ENCODE data around the gene COPRS. TPM values are rescaled to one million over a fixed set of nuclear protein-coding genes. Genes with fewer than 3 reads are reported as not detected.

COPRS gene
- total and polyA plus RNA-seq, 2 of the 4 experiments (the other 2 are of a cell fraction): 95.3 to 123 TPM

DNA sequence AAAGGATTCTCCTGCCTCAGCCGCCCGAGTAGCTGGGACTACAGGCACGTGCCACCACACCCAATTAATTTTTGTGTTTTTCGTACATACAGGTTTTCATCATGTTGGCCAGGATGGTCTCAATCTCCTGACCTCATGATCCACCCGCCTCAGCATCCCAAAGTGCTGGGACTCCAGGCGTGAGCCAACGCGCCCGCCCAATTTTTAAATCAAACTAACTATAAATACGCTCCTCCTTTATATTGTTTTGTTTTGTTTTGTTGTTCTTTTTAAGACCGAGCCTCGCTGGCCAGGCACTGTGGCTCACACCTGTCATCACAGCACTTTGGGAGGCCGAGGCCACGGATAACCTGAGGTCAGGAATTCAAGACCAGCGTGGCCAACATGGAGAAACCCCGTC is 44.4 kb upstream of the COPRS start:
- CTCF ChIA-PET: interaction anchor here (2.7 kb wide), 1 partner anchor 9 kb away, joined by 9 read pairs; no protein-coding TSS in a partner anchor

More for the DNA sequence above, 44.4 kb upstream of the COPRS start:
- Histone ChIP-seq H3K27ac (ENCODE audit: insufficient read depth, low read length) (no peak overlapping the region), H3K56ac (ENCODE audit: extremely low read depth, insufficient read depth, low read length) (no peak overlapping the region), H3K4me1 (ENCODE audit: control insufficient read depth, insufficient read depth, low read length) (peaks cover 2% of the 10 kb centered on the region; the same call in 1 of the 2 replicates), H2BK5ac (ENCODE audit: low read depth, low read length, poor library complexity, severe bottlenecking) (no peak overlapping the region), H3K4me3 (ENCODE audit: insufficient read depth, low read depth, low read length) (no peak overlapping the region), H3K9ac (ENCODE audit: low read depth, low read length) (no peak overlapping the region), H4K8ac (ENCODE audit: low read depth in 2 of 2, low read length in 2 of 2) (no peak overlapping the region), H4K5ac (ENCODE audit: low read depth, low read length) (no peak overlapping the region), H3K18ac (ENCODE audit: low read depth, low read length) (no peak overlapping the region), H3K9me3 (ENCODE audit: control insufficient read depth, insufficient read depth, low read length) (no peaks in the 10 kb centered on the region), H3K79me1 (ENCODE audit: low read depth in 1 of 2, low read length in 2 of 2) (peaks cover 3 to 18% of the 10 kb centered on the region in 2 experiments; a peak in 3 of 4 replicates), H3K27me3 (ENCODE audit: control insufficient read depth, insufficient read depth, low read length) (no peaks in the 10 kb centered on the region; the same call in 1 of the 2 replicates), H2BK15ac (ENCODE audit: low read depth, low read length) (no peak overlapping the region), H2BK120ac (ENCODE audit: low read depth, low read length) (no peak overlapping the region), H2AK5ac (ENCODE audit: low read depth, low read length) (no peak overlapping the region), H2AFZ (replicated peaks; ENCODE audit: low read length, poor library complexity) (no peak overlapping the region), H2AK9ac (replicated peaks; ENCODE audit: low read depth, low read length, poor library complexity) (no peak overlapping the region), H4K20me1 (ENCODE audit: insufficient read depth, low read length) (peaks cover 12% of the 10 kb centered on the region; the same call in 1 of the 2 replicates), H3K9me1 (ENCODE audit: insufficient read depth, low read length) (no peaks in the 10 kb centered on the region), H4K91ac (ENCODE audit: insufficient read depth, low read depth, low read length) (no peak overlapping the region), H3K4ac (ENCODE audit: low read depth, low read length) (no peak overlapping the region), H3K36me3 (ENCODE audit: control insufficient read depth, insufficient read depth, low read length) (peaks cover 8% of the 10 kb centered on the region), H3K14ac (replicated peaks; ENCODE audit: low read depth, low read length) (no peak overlapping the region), H3K4me2 (ENCODE audit: low read depth, low read length) (no peak overlapping the region), H3K23ac (ENCODE audit: low read depth, low read length) (no peak overlapping the region), H2BK20ac (ENCODE audit: low read depth, low read length) (no peak overlapping the region)
- no peak for TF ChIP-seq RCOR1 (IDR thresholded peaks at IDR 0.05; ENCODE audit: insufficient replicate concordance, low read length)
- no peak for TF ChIP-seq MAFK (IDR thresholded peaks at IDR 0.05; ENCODE audit: low read depth, low read length)
- TF ChIP-seq NFE2L2 (IDR thresholded peaks at IDR 0.05; ENCODE audit: low read depth, low read length): no peak
- no peak for TF ChIP-seq BHLHE40 (IDR thresholded peaks at IDR 0.05; ENCODE audit: low read depth, low read length)
- TF ChIP-seq POLR2A (IDR thresholded peaks at IDR 0.05; ENCODE audit: low read depth, low read length): no peak
- TF ChIP-seq FOS (IDR thresholded peaks at IDR 0.05; ENCODE audit: low read depth, low read length): no peak
- TF ChIP-seq, protein P1, sequence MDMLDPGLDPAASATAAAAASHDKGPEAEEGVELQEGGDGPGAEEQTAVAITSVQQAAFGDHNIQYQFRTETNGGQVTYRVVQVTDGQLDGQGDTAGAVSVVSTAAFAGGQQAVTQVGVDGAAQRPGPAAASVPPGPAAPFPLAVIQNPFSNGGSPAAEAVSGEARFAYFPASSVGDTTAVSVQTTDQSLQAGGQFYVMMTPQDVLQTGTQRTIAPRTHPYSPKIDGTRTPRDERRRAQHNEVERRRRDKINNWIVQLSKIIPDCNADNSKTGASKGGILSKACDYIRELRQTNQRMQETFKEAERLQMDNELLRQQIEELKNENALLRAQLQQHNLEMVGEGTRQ (IDR thresholded peaks at IDR 0.05; ENCODE audit: low read depth, low read length): no peak
- TF ChIP-seq MXI1 (IDR thresholded peaks at IDR 0.05; ENCODE audit: borderline replicate concordance, low read depth, low read length): no peak
- TF ChIP-seq SMC3 (IDR thresholded peaks at IDR 0.05; ENCODE audit: low read depth, low read length): no peak
- TF ChIP-seq, protein P2, sequence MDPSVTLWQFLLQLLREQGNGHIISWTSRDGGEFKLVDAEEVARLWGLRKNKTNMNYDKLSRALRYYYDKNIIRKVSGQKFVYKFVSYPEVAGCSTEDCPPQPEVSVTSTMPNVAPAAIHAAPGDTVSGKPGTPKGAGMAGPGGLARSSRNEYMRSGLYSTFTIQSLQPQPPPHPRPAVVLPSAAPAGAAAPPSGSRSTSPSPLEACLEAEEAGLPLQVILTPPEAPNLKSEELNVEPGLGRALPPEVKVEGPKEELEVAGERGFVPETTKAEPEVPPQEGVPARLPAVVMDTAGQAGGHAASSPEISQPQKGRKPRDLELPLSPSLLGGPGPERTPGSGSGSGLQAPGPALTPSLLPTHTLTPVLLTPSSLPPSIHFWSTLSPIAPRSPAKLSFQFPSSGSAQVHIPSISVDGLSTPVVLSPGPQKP (IDR thresholded peaks at IDR 0.05; ENCODE audit: borderline replicate concordance, low read depth, low read length): no peak
- in situ Hi-C loops (cut with MboI; ENCODE audit: low sequenced_read_pairs): no loop called here
- BruUV-seq (replicated peaks): no TSS peak
- dilution Hi-C loops (cut with HindIII; ENCODE audit: low sequenced_read_pairs, unreplicated experiment): no loop called here
- DNase-seq (no peak), ATAC-seq (ENCODE audit: low read depth) (no peak)
- POLR2A ChIA-PET (ENCODE audit: unreplicated experiment): no interaction called here
- WGBS, 2 experiments (ENCODE audit: extremely low coverage in 2 of 2, insufficient read length in 1 of 2): 82% methylated on average over 3 of the region's 16 CpGs; no CpG with 5 or more reads in 1 of the 2 experiments
- intact Hi-C loops (cut with micrococcal nuclease): no loop called here
